Neural cell (in vitro differentiated cells): Measurements from ENCODE around the gene CUX1. TPM values are rescaled to one million over a fixed set of nuclear protein-coding genes. Genes with fewer than 3 reads are reported as not detected.

Source experiments
- H2AFZ ChIP-seq: fragments of 200-600, 300-800 bp; sonication (generic), shearing (Covaris generic); 2 replicates; pipeline ENCODE4 v1.6.0; 2014; ENCODE audit warnings: low read depth, mild to moderate bottlenecking, antibody characterized with exemption, low read length, moderate library complexity
- H3F3A ChIP-seq: fragments of 200-600 bp; shearing (Covaris generic); 2 replicates; pipeline ENCODE4 v1.6.1; 2016; ENCODE audit warnings: mild to moderate bottlenecking, moderate library complexity, mixed read lengths, antibody characterized with exemption, low read length; ENCODE audit not compliant: insufficient read depth, poor library complexity, severe bottlenecking
- H3K27ac ChIP-seq: fragments of 200-600, 300-800 bp; sonication (generic), shearing (Covaris generic); 2 replicates; pipeline ENCODE4 v1.5.1; 2014; ENCODE audit warnings: mild to moderate bottlenecking, low read length, moderate library complexity
- H3K27me3 ChIP-seq: fragments of 300-800, 200-600 bp; sonication (generic), shearing (Covaris generic); 2 replicates; pipeline ENCODE4 v1.6.0; 2014; ENCODE audit warnings: mild to moderate bottlenecking, low read depth, low read length, moderate library complexity; ENCODE audit not compliant: insufficient read depth
- H3K36me3 ChIP-seq: fragments of 300-800, 200-600 bp; sonication (generic), shearing (Covaris generic); 2 replicates; pipeline ENCODE4 v1.5.1; 2014; ENCODE audit warnings: mild to moderate bottlenecking, antibody characterized with exemption, low read length, moderate library complexity; ENCODE audit not compliant: insufficient read depth
- H3K4me2 ChIP-seq: fragments of 300-800, 200-600 bp; sonication (generic), shearing (Covaris generic); 2 replicates; pipeline ENCODE4 v1.6.0; 2014; ENCODE audit warnings: mild to moderate bottlenecking, low read length
- H3K4me3 ChIP-seq: fragments of 300-800, 200-600 bp; sonication (generic), shearing (Covaris generic); 2 replicates; pipeline ENCODE4 v1.5.1; 2014; ENCODE audit warnings: mild to moderate bottlenecking, low read length, moderate library complexity
- H3K79me2 ChIP-seq: fragments of 200-600 bp; shearing (Covaris generic); replicated peaks from 2 replicates; pipeline ENCODE4 v1.6.0; 2014; ENCODE audit warnings: mild to moderate bottlenecking, low read length, moderate library complexity; ENCODE audit not compliant: insufficient read depth
- H3K9ac ChIP-seq: fragments of 300-800, 200-600 bp; sonication (generic), shearing (Covaris generic); 2 replicates; pipeline ENCODE4 v1.6.1; 2016; ENCODE audit warnings: mild to moderate bottlenecking, low read length, mixed read lengths
- H3K9me2 ChIP-seq: fragments of 200-600 bp; shearing (Covaris generic); 2 replicates; pipeline ENCODE4 v1.6.1; 2016; ENCODE audit warnings: mild to moderate bottlenecking, low read length, mixed read lengths; ENCODE audit not compliant: insufficient read depth
- H3K9me3 ChIP-seq: fragments of 200-600, 300-800 bp; sonication (generic), shearing (Covaris generic); 2 replicates; pipeline ENCODE4 v1.6.1; 2016; ENCODE audit warnings: mild to moderate bottlenecking, mixed run types, low read length, moderate library complexity, mixed read lengths
- H4K20me1 ChIP-seq: fragments of 200-600 bp; shearing (Covaris generic); 2 replicates; pipeline ENCODE4 v1.6.1; 2016; ENCODE audit warnings: mild to moderate bottlenecking, mixed run types; ENCODE audit not compliant: insufficient read depth
- CTCF ChIP-seq: fragments of 450-650 bp; IDR thresholded peaks from 2 replicates; pipeline ENCODE4 v1.5.1; 2014; ENCODE audit warnings: antibody characterized with exemption, mild to moderate bottlenecking, moderate library complexity; ENCODE audit not compliant: poor library complexity, severe bottlenecking
- EP300 ChIP-seq: fragments of 450-650 bp; conservative IDR thresholded peaks from 2 replicates; pipeline ENCODE4 v1.6.1; 2014; ENCODE audit warnings: antibody characterized with exemption, mild to moderate bottlenecking, moderate library complexity; ENCODE audit not compliant: poor library complexity, severe bottlenecking
- EZH2 ChIP-seq: fragments of 200-600, 300-800 bp; shearing (Covaris generic), sonication (generic); IDR thresholded peaks from 2 replicates; pipeline ENCODE4 v1.6.1; 2014; ENCODE audit warnings: antibody characterized with exemption, low read length, borderline replicate concordance, mild to moderate bottlenecking; ENCODE audit not compliant: insufficient read depth, poor library complexity, severe bottlenecking
- MXI1 ChIP-seq: fragments of 450-650 bp; conservative IDR thresholded peaks from 2 replicates; pipeline ENCODE4 v1.6.1; 2014; ENCODE audit warnings: antibody characterized with exemption, mild to moderate bottlenecking; ENCODE audit not compliant: poor library complexity, severe bottlenecking
- POLR2AphosphoS5 ChIP-seq: IDR thresholded peaks from 2 replicates; pipeline ENCODE4 v1.6.1; 2012
- RAD21 ChIP-seq: fragments of 450-650 bp; conservative IDR thresholded peaks from 2 replicates; pipeline ENCODE4 v1.6.1; 2014; ENCODE audit warnings: antibody characterized with exemption, mild to moderate bottlenecking, moderate library complexity
- SMC3 ChIP-seq: fragments of 450-650 bp; conservative IDR thresholded peaks from 2 replicates; pipeline ENCODE4 v1.6.1; 2014; ENCODE audit warnings: antibody characterized with exemption, mild to moderate bottlenecking, moderate library complexity; ENCODE audit not compliant: poor library complexity
- TAF1 ChIP-seq: IDR thresholded peaks from 2 replicates; pipeline ENCODE4 v1.6.1; 2012; ENCODE audit warnings: low read depth
- polyA plus RNA-seq: library from polyadenylated mRNA; depleted of rRNA; stranded (reverse); fragments of >200 nt; gene quantifications from 2 replicates; pipeline ENCODE4 v1.2.3, GENCODE V29; 2014
- TF ChIP-seq, protein P1 (sequence below): IDR thresholded peaks from 2 replicates; pipeline ENCODE4 v1.6.1; 2012; ENCODE audit warnings: borderline replicate concordance

The CUX1 gene
- polyA plus RNA-seq, 1 donor from 2014 or later = 26.6 TPM

DNA sequence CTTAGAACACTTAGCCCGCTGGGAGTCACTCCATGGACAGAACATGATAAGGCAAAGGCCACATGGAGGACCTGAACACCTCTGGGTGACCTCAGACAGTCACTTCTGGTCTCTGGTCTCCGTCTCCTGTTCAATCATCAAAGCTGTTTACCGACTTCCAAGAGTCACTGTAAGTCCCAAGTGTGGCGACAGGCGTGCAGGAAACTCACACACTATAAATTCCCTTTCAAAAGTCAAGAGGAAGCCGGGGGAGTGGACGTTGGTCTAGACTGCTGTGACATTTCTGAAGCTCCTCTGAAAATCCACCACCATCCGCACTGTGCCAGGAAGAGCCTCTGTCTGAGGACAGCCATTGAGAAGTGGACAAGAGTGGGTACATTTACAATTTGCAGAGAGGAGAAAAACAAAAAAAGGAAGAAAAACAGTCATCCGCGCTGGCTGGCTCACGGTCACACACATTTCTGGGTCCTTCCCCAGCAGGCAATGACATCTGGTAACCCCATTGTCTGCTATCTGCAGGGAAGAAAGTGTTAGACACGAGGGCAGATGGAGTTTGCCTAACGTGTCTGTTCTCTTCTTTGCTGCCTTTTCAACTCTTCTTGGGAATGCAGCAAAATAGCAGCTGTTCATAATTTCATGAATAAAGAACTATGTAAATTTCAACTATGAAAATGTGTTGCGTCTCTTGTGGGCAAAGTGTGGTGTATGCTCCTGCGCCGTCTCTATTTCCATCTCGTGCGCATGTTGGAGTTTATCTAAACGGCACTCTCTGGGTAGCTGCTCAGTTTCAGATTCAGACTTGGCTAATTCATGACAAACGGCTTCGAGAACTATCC lies 32.9 kb upstream of the CUX1 start:
- no peaks in the 10 kb centered on the region for H3K27me3 ChIP-seq
- no peak overlapping the region for H2AFZ ChIP-seq
- no peaks in the 10 kb centered on the region for H3K36me3 ChIP-seq
- H3K9ac ChIP-seq = no peak overlapping the region
- TF ChIP-seq TAF1 (no peak), EZH2 (no peak), CTCF (no peak), SMC3 (no peak), EP300 (no peak), POLR2AphosphoS5 (no peak), RAD21 (no peak), MXI1 (no peak)
- TF ChIP-seq, protein P1, sequence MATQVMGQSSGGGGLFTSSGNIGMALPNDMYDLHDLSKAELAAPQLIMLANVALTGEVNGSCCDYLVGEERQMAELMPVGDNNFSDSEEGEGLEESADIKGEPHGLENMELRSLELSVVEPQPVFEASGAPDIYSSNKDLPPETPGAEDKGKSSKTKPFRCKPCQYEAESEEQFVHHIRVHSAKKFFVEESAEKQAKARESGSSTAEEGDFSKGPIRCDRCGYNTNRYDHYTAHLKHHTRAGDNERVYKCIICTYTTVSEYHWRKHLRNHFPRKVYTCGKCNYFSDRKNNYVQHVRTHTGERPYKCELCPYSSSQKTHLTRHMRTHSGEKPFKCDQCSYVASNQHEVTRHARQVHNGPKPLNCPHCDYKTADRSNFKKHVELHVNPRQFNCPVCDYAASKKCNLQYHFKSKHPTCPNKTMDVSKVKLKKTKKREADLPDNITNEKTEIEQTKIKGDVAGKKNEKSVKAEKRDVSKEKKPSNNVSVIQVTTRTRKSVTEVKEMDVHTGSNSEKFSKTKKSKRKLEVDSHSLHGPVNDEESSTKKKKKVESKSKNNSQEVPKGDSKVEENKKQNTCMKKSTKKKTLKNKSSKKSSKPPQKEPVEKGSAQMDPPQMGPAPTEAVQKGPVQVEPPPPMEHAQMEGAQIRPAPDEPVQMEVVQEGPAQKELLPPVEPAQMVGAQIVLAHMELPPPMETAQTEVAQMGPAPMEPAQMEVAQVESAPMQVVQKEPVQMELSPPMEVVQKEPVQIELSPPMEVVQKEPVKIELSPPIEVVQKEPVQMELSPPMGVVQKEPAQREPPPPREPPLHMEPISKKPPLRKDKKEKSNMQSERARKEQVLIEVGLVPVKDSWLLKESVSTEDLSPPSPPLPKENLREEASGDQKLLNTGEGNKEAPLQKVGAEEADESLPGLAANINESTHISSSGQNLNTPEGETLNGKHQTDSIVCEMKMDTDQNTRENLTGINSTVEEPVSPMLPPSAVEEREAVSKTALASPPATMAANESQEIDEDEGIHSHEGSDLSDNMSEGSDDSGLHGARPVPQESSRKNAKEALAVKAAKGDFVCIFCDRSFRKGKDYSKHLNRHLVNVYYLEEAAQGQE = no peak
- no peak overlapping the region for H3K27ac ChIP-seq
- H4K20me1 ChIP-seq = no peaks in the 10 kb centered on the region
- H3K9me3 ChIP-seq = no peaks in the 10 kb centered on the region
- no peaks in the 10 kb centered on the region for H3K9me2 ChIP-seq
- H3F3A ChIP-seq = no peaks in the 10 kb centered on the region
- H3K79me2 ChIP-seq = no peaks in the 10 kb centered on the region
- no peak overlapping the region for H3K4me2 ChIP-seq
- no peak overlapping the region for H3K4me3 ChIP-seq

- H3K4me3 ChIP-seq = no peak overlapping the region
- H3K9me2 ChIP-seq = no peaks in the 10 kb centered on the region
- no peaks in the 10 kb centered on the region for H3K27me3 ChIP-seq
- H3K9me3 ChIP-seq = no peaks in the 10 kb centered on the region
- H3K9ac ChIP-seq = no peak overlapping the region
- no peak overlapping the region for H2AFZ ChIP-seq
- no peaks in the 10 kb centered on the region for H3F3A ChIP-seq
- no peak overlapping the region for H3K27ac ChIP-seq
- no peak for TF ChIP-seq RAD21
- TF ChIP-seq MXI1 = no peak
- TF ChIP-seq TAF1 = no peak
- no peak for TF ChIP-seq CTCF
- TF ChIP-seq SMC3 = no peak
- no peak for TF ChIP-seq EP300
- TF ChIP-seq, protein P1 = no peak
- TF ChIP-seq EZH2 = no peak
- no peak for TF ChIP-seq POLR2AphosphoS5
- no peaks in the 10 kb centered on the region for H4K20me1 ChIP-seq
- no peaks in the 10 kb centered on the region for H3K79me2 ChIP-seq
- no peaks in the 10 kb centered on the region for H3K36me3 ChIP-seq
- H3K4me2 ChIP-seq = no peak overlapping the region
These were observed 29.6 kb upstream of the CUX1 start for GRCh38 chr7:101787864-101788263.
